DLD1 (cell line): ENCODE results near the gene DPM1.

Experiments used
- in situ Hi-C: cut with HindIII; loops from 2 replicates; pipeline ENCODE4 v1.10.0; 2017; ENCODE audit warnings: low sequenced_read_pairs

DPM1 gene

DNA sequence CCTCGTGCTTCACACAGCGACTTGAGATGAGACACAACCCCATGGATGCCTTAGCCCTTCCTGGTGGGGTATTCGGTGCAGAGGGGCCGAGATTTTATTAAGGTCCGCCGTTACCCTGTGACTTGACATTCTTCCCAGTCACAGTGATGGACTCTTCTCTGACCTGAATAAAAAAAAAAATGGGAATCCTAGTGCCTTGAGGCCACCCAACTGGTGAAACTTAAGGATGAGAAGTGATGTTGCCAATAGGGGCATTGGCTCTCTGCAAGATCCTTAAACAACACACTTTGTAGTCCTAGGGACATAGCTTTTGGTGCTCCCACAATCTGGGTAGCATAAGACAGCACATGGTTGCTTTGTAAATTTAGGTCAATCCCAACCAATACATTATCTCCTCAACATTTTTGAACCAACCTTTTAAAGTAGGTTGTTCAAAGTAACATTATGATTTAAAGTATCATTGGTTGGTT is 26.3 kb downstream of the DPM1 start:
- in situ Hi-C loops = no loop called here

DNA sequence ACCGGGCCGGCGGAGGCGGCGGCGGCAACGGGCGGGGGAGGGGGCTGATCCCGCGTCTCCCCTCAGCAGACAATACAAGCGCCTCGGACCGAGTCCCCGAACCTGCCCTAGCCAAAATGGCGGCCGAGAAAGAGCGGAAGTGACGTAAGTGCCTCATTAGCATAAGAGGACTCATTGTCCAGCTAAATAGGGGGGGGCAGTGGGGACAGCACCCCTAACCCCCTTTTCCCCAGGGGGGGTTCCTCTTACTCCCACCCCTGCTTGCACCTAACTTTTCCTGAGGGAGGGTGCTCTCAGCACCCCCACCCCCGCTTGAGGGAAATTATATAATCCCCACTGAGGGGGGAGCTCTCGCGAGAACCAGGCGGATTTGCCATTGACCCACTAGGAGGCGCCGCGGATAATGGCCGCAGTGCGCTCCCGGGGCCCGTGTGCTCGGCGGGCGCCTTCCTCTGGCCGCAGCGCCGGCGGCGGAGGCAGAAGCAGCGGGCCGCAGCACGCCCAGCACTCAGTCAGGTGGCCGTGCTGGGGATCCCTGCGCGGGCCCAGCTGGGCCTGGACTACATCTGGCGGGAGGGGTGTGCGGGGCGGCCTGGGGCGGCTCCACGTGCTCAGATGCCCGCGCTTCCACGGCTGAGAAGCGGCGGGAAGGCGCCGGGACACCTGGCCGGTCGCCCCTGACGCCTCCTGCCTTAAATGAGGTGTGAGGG is 26.9 kb downstream of the DPM1 start, which contains the start of gene ADNP:
ADNP (minus strand) TSS at position 132 of the 710 bp plus-strand sequence. CDS start 27,441 bp downstream, outside the sequence.
- in situ Hi-C loops = no loop called here

DNA sequence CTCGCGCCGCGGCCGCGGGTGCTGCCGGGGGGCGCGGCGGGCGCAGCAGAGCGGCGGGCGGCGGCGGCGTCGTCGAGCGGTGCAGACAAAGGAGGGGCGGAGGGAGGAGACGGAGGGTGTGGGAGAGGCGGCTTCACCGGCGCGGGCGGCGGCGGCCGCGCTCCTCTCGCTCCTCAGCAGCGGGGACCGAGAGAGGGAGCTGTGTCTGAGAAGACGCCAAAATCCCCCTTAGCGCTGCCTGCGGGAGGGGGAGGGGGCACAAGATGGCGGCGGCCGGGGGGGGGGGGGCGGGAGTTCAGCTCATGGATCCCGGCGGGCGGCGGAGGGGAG is 27.4 kb downstream of the DPM1 start:
- in situ Hi-C loops = no loop called here

DNA sequence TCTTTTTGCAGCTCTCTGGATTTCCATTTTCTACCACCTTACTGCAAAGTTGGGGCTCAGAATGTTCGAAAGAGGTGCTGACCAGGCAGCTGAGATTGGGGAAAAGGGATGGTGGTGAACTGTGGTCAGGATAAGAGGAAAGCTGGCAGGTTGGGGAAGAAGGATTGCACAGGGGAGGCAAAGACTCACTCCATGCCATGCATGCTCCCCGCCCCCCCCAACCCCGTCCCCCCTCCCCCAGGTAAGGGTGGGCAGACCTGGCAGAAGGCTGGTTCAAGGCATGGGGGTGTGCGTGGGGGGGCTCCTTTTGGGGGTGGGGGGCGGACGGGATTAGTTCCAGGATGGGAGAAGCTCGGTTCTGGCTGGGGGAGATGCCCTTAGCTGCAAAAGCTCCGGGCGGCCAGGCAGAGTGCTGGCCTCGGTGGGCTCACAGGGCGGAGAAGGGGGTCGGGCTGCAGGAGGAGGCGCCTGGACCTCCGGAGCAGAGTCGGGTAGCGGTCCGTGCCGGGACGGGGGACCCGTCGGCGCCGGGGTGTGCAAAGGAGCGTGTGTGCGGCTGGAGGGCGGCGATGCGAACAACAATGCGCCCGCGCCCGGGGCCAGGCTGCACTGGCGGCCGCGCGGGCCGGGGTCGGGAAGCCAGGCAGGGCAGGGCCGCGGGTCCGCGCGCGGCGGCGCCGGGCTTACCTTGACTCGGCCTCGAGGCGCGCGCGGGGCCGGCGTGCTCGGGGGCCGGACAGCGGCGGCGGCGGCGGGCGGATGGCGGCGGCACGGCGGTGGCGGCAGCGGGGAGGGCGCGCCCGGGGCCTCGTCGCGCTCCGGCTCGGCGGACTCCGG is 28.0 kb downstream of the DPM1 start:
- in situ Hi-C loops = no loop called here

DNA sequence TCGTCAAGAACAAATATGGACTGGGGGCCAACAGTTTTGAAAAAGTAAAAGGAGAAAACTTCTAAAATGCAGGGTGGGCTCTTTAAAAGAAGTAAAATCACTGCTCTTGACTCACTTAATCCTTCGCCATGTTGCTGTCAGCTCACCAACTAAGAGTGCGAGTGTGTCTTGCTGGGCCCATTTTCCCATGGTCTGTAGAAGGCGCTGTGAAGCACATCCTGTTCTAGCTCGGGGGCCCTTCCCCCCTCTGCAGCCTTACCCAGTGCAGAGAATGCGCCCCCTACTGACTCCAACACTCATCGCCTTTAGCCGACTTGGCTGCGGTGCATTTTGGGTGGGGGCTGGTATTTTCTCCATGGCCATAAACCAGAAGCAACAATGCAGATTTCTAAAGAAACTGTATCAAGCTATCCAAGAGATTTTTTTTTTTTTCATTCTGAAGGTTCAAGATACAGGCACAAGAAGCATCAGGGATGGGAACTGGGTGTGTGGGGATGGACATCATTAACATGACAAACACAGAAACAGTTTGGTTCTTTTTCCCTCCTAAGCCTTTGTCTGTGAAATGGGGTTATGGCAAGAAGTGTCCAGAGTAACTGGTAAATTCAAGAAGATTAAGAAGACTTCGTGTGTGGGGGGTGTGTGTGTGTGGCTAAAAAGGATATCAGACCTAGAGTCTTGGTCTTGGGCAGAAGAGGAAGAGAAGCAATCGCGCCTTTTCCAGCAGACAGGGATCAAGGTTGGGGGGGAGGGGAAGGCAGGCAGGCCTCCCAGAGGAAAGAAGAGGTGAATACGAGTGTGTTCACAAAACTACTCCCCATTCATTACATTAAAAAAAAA is 28.8 kb downstream of the DPM1 start:
- in situ Hi-C loops = no loop called here

DNA sequence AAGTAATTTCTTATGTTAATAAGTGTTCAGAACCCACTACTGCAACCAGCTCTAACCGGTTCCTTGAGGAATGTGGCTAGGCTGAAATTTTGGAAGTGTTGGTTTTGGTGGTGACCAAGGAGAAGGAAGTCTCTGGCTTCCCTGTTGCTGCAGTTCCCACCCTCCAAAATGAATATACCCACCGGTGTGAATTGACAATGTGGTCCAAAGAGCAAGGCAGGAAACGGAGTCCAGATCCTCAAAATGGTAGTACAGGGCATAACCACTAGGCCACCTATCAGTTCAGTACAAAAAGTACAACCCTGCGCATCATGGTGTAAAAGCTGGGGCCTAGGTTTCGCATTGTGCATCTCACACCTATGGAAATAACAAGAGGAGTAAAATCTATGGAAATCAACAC is 29.9 kb downstream of the DPM1 start:
- in situ Hi-C loops = no loop called here

DNA sequence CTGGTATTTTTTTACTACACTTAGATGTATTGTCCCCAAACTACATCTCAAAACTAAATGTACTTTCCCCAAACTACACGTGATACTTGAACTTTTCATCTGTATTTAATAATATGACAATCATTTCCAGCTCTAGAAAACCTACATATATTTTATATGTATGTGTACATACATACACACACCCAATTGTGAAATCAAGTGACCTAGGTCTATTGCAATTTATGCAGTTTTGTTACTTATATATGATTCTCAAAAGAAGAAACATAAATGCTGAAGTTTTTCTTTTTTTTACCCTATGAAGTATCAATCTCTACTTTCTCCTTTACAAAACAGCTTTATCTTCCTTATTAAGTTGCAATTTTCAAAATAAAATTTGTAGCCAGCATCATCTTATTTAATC is 31.8 kb downstream of the DPM1 start:
- in situ Hi-C loops = no loop called here

DNA sequence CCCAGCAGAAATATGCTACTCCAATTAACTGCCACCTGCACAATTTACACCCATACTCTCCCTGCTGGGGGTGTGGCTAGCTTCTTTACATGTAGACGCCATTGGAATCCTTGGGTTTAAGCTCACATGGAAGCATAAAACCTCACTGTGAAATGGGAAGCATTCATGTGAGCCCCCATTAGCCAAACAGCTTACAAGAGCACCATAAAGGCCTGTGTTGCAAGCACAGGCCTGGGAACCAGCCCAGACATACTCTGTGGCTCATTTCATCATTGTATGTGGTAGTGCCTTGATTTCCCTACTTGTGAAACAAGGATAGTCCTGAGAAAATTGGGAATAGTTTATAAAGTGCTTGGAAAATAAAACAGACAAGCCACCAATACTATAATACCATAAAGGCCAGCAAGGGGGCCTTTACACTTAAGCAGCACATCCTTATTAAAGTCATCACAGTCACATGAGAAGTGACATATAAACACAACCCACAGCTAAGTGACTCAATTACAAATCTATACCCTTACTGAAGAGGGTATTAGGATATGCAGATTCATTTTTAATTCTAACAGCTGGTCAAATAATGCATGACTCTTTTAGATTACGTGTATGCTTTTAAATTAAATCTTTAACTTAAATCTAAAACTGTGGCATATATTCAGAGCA is 33.9 kb downstream of the DPM1 start:
- in situ Hi-C loops = no loop called here

DNA sequence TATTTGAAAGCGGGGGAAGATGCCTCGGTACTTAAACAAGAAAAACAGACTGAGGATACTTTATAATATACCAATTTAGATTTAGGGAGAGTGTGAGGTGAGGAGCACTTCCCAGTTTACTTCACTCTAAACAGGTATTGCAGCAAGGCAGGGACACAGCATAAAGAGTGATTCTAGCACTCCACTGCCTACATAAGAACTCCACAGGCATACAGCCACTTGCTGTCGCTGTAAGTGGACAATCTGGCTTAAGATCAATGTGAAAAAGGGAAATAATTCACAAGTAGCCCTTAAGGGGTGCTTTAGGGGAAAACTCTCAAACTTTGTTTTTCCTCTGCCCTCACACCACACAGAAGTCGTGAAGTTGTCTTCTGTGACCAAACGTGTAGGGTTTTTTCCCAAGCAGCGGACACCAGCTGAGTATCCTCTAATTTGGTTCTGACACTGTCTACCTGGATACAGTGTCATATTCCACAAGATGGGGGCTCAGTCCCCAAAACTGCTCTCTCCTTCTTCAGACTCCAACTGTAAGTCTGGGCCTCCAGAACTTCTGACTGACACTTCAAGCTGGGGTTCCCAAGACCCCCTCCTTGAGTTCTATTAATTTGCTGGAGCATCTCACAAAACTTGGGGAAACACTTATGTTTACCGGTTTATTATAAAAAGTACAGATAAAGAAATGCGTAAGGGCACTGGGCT is 36.4 kb downstream of the DPM1 start:
- in situ Hi-C loops = no loop called here

DNA sequence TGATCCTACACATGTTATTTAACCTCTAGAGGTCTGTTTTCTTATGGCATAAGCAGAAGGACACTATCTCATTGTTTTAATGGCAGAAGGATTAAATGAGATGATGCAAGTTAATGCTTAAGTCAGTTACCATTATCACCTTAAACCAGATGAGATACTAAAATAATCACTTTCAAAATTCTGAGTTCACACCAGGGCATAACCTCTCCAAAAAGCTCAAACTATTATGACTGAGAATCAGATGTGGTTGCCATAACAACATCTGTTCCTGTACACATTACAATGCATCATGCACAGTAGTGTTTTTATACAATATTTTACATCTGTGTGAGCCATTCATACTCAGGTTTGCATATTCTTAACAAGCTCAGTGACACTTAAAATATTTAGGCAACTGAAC is 37.3 kb downstream of the DPM1 start:
- in situ Hi-C loops = no loop called here

DNA sequence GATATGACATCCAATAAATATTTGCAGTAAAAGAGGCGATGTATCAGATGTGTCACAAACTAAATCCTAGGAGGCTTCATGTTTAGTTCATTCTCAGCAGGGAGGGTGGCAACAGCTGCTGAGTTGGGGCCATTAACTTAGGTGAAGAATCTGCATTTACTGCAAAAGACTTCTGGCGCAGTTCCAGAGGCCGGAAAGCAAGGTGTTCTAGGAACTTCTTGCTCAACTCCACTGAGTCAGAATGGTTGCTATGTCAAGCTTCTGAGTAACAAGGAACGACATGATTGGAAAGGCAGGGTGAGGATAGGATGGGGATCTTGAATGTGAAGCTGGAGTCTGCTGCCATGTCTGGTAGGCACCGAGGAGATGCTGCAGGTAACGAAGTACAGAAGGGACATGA is 38.8 kb downstream of the DPM1 start:
- in situ Hi-C loops = no loop called here

DNA sequence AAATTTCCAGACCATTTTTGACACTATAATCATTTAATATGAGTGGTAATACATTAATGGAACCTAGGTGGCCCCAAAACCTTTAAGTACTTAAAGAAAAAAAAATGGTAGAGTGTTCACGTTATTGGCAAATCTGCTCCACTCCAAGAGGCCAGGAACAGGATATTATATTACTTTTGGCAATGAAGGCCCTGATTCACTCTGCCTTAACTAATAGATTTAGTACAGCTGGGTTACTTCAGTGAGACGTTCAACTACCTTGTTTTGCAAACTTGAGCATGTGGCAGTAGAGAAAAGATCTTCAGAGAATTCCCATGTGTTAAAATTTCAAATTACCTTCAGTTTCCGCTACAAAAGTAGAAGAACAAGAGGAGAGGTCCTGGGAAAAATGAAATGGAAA is 39.9 kb downstream of the DPM1 start:
- in situ Hi-C loops = no loop called here

DNA sequence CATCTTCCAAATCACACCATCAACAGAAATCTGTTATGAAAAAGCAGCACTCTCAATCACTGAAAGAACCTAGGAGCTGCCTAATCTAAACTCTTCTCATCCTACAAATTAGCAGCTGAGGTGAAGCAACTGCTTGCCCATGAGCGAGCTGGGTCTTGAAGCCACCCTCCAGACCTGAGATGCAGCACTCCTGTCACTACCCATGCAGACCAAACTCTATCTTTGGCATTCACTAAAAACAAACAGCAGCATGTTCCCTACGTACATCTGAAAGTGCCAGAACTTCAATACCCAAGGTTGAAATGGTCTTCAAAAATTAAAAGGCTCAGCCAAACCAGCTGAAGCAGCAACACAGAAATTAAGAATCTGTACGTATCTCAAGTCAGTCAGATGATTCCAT is 41.4 kb downstream of the DPM1 start:
- in situ Hi-C loops = no loop called here

DNA sequence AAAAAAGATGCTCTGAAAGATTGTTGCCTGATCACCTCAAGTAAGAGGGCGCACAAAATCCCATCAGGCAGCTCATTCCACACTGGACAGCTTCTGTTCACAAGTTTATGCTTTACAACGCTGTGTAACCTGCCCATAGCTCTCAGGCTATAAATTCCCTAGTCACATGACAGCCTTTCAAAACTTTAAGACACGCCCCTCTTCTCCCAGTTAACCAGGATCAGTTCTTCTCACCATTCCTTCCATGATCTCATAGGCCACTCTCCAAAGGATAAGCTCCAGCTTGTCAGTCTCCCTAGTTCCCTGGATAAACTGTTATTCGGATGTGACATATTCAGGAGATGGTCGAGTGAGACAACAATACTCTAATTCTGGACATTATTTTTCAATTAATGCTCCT is 42.1 kb downstream of the DPM1 start:
- in situ Hi-C loops = no loop called here

DNA sequence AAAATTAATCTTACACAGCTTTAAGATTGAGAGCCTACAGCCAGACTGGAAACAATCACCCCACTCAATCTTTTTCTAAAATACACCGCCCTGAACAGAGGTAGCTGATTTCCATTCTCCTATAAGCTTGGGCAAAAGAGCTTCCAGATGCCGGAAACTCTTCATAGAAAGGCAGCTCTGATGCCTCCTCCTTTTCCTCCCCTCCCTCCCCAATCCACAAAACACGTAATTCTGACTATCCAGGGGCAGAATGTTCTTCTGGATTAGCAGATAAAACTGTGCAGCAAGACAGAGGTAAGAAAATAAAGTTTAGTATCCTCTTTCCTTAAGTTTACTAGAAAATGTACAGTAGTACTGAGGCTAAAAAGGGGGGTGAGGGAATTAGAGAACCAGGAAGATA is 42.9 kb downstream of the DPM1 start:
- in situ Hi-C loops = no loop called here

DNA sequence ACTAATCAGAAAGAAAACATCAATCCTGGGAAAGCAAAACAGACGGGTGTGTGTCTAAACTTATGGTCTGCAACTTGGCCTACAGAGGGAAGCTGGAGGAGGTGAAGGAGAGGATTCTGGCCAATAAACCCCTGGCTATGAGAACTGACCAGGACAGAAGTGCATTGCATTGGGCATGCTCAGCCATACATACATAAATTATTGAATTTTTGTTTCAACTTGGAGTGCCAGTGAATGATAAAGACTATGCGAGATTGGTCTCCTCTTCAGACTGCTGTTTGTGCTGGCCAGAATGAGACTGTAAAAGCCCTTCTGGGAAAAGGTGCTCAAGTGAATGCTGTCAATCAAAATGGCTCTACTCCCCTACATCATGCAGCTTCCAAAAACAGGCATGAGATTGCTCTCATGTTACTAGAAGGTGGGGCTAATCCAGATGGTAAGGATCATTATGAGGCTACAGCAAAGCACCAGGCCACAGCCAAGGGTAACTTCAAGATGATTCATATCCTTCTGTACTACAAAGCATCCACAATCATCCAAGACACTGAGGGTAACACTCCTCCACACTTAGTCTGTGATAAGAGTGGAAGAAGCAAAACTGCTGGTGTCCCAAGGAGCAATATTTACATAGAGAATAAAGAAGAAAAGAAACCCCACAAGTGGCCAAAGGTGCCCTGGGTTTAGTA is 44.5 kb downstream of the DPM1 start:
- in situ Hi-C loops = no loop called here

DNA sequence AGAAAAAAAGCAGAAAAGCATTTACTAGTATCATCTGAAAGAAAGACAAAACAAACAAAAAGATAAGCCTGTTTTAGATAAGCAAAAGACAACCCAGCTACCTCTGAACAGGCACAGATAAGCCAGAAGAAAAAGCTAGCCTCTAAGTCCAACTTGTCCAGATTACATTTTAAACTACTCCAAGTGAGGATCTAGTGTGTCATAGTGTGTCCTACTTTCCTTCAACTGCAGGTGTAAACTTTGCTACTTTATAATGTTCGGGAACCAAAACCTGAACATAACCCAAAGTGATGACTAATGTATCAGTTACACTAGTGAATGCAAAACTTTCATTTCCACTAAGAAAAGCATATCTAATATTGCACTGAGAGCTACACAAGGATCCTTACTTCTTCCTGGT is 46.6 kb downstream of the DPM1 start:
- in situ Hi-C loops = no loop called here

DNA sequence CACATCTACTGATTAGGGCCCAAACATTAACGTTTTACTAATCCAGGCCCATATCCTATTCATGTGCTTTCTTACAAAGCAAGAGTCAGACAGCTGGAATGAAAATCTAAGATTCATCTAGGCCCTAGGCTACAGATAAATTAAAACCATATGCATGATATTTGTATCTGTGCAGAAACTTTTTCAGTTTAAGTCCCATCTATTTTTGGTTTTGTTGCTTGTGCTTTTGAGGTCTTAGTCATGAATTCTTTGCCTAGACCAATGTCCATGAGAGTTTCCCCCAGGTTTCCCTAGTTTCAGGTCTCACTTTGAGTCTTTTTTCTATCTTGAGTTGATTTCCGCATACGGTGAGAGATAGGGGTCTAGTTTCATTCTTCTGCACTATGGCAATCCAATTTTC is 47.3 kb downstream of the DPM1 start:
- in situ Hi-C loops = no loop called here

DNA sequence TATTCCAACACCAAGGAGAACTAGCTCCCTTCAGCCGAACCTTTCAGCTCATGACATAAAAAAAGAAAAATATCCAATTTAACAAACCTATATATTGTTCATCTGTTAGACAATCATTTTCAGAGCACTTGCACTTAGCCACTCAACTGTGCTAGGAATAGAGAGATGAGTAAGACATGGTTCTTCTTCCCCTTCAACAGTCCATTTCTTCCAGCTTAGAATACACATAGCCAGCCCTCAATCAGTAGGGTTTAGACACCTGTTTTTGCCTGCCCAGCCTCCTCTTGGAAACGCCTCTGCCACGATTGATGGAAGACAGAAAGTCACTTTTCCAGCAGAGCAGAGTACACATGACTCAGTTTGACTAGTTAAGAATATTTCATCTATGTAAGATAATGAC is 48.9 kb downstream of the DPM1 start:
- in situ Hi-C loops = no loop called here

DNA sequence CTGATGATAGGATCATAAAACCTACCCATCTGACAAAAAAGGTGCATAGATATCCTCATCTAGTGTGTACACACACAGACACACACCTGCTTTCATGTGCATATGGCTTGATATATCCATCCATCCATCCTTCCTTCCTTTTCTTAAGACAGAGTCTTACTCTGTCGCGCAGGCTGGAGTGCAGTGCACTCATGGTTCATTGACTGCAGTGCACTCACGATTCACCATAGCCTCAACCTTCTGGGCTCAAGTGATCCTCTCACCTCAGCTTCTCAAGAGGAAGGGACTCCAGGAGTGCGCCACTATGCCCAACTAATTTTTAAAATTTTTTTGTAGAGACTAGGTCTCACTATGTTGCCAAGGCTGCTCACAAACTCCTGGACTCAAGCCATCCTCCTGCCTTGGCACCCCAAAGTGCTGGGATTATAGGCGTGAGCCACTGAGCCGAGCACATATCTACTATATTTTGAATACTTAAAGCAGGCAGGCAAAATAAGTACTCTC is 54.2 kb downstream of the DPM1 start:
- in situ Hi-C loops = no loop called here
